SU-DHL-6 (cell line): ENCODE data around the gene NT5DC4.

Experiments
- H2AFZ ChIP-seq: fragments of 200-600 bp; sonication (generic); 2 replicates; pipeline ENCODE4 v1.6.1; 2014; ENCODE audit warnings: low read depth, mild to moderate bottlenecking, moderate library complexity, mixed read lengths, antibody characterized with exemption, low read length; ENCODE audit not compliant: severe bottlenecking
- H3F3A ChIP-seq: fragments of 200-600 bp; shearing (Covaris generic); 2 replicates; pipeline ENCODE4 v1.6.0; 2016; ENCODE audit warnings: antibody characterized with exemption, mild to moderate bottlenecking; ENCODE audit not compliant: insufficient read depth
- H3K27ac ChIP-seq: fragments of 200-600 bp; sonication (generic); 2 replicates; pipeline ENCODE4 v1.5.1; 2016; ENCODE audit warnings: low read depth, mild to moderate bottlenecking, low read length, moderate library complexity, mixed read lengths
- H3K27me3 ChIP-seq: fragments of 200-600 bp; sonication (generic), shearing (Covaris generic); 2 replicates; pipeline ENCODE4 v1.6.0; 2014; ENCODE audit warnings: mild to moderate bottlenecking, low read length
- H3K36me3 ChIP-seq: fragments of 200-600 bp; sonication (generic); 2 replicates; pipeline ENCODE4 v1.6.1; 2014; ENCODE audit warnings: mild to moderate bottlenecking, low read length, mixed read lengths
- H3K4me2 ChIP-seq: fragments of 300-600, 200-600 bp; shearing (Covaris generic), sonication (generic); 2 replicates; pipeline ENCODE4 v1.6.0; 2014; ENCODE audit warnings: low read length, low read depth, mild to moderate bottlenecking; ENCODE audit not compliant: poor library complexity, severe bottlenecking
- H3K4me3 ChIP-seq: fragments of 200-600 bp; sonication (generic); 2 replicates; pipeline ENCODE4 v1.5.1; 2014; ENCODE audit warnings: antibody characterized with exemption, low read length, mild to moderate bottlenecking, mixed read lengths; ENCODE audit not compliant: insufficient read depth, poor library complexity, severe bottlenecking
- H3K79me2 ChIP-seq: fragments of 200-600 bp; sonication (generic); 2 replicates; pipeline ENCODE4 v1.6.1; 2014; ENCODE audit warnings: mild to moderate bottlenecking, low read length, moderate library complexity; ENCODE audit not compliant: insufficient read depth
- H3K9ac ChIP-seq: fragments of 200-600 bp; sonication (generic); 2 replicates; pipeline ENCODE4 v1.7.0; 2014; ENCODE audit warnings: mild to moderate bottlenecking, low read length
- H3K9me2 ChIP-seq: fragments of 200-600 bp; sonication (generic); replicated peaks from 2 replicates; pipeline ENCODE4 v1.6.1; 2014; ENCODE audit warnings: low read length; ENCODE audit not compliant: insufficient read depth
- H3K9me3 ChIP-seq: fragments of 200-600 bp; sonication (generic); 2 replicates; pipeline ENCODE4 v1.6.1; 2014; ENCODE audit warnings: low read length, mixed read lengths; ENCODE audit not compliant: insufficient read depth
- H4K20me1 ChIP-seq: fragments of 200-600 bp; sonication (generic); 2 replicates; pipeline ENCODE4 v1.6.1; 2014; ENCODE audit warnings: low read depth, mild to moderate bottlenecking, antibody characterized with exemption, low read length, moderate library complexity, mixed read lengths
- EZH2phosphoT487 ChIP-seq: fragments of 200-600 bp; sonication (generic), shearing (Covaris generic); conservative IDR thresholded peaks from 2 replicates; pipeline ENCODE4 v1.6.1; 2018; ENCODE audit warnings: mild to moderate bottlenecking, antibody characterized with exemption, low read length, moderate library complexity, mixed read lengths
- TF ChIP-seq, protein P1 (sequence below): fragments of 200-600 bp; sonication (generic); IDR thresholded peaks from one replicate; pipeline ENCODE4 v1.5.1; 2017; ENCODE audit warnings: antibody characterized with exemption, mild to moderate bottlenecking, low read length, moderate library complexity; ENCODE audit not compliant: insufficient read depth, poor library complexity, severe bottlenecking

NT5DC4 gene

DNA sequence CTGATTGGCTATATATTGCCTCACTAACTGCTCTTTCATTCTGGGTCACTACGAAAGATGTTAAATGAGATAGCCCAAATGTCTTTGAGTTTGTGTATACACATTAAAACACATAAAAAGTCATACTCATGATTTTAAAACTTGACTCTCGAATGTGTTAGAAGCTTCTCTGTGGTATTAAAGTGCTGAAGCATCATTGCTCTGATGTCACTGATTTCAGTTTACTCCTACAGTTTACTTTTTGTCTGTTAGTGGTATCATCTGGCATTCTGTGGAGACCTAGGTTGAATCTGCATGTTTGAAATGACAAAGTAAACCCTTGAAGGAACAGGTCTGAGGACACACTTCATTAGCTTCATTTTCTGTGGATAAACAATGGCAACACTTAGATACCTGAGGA is 10.7 kb downstream of the NT5DC4 start:
- Histone ChIP-seq H3K4me3 (no peak overlapping the region), H3K36me3 (no peaks in the 10 kb centered on the region), H4K20me1 (no peaks in the 10 kb centered on the region), H3K27me3 (no peaks in the 10 kb centered on the region), H3K4me2 (no peak overlapping the region), H3K27ac (no peak overlapping the region), H3K9me3 (no peaks in the 10 kb centered on the region), H2AFZ (no peak overlapping the region), H3K9me2 (no peaks in the 10 kb centered on the region), H3F3A (0 out of 2 replicates have a peak, but pooled peaks cover 9% of the 10 kb centered on the region), H3K79me2 (no peaks in the 10 kb centered on the region), H3K9ac (no peak overlapping the region)
- TF ChIP-seq EZH2phosphoT487 = no peak
- TF ChIP-seq, protein P1, sequence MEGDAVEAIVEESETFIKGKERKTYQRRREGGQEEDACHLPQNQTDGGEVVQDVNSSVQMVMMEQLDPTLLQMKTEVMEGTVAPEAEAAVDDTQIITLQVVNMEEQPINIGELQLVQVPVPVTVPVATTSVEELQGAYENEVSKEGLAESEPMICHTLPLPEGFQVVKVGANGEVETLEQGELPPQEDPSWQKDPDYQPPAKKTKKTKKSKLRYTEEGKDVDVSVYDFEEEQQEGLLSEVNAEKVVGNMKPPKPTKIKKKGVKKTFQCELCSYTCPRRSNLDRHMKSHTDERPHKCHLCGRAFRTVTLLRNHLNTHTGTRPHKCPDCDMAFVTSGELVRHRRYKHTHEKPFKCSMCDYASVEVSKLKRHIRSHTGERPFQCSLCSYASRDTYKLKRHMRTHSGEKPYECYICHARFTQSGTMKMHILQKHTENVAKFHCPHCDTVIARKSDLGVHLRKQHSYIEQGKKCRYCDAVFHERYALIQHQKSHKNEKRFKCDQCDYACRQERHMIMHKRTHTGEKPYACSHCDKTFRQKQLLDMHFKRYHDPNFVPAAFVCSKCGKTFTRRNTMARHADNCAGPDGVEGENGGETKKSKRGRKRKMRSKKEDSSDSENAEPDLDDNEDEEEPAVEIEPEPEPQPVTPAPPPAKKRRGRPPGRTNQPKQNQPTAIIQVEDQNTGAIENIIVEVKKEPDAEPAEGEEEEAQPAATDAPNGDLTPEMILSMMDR = no peak

DNA sequence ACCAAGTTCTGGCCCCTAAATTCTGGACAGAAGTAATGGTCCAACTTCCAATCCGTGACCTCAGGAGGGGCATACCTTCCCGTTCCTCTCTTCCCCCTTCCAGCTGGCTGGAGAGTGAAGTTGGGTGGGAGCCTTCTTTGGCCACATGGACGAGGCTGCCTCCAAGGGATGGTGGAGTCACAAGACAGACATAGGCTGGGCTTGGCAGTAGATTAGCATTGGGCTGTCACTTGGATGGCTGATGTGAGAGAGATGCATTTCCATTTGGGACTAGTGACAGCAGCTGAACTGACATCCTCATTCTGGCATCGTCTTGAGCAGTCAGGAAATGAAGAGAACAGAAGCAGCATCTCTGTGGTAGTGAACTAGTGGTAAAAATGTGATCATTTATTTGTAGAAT is 12.6 kb downstream of the NT5DC4 start:
- no peaks in the 10 kb centered on the region for H3K27me3 ChIP-seq
- peaks cover 1% of the 10 kb centered on the region; the same call in 1 of the 2 replicates for H3K36me3 ChIP-seq
- no peak overlapping the region for H3K4me3 ChIP-seq
- no peak overlapping the region for H2AFZ ChIP-seq
- no peaks in the 10 kb centered on the region for H3K9me3 ChIP-seq
- no peak overlapping the region for H3K9ac ChIP-seq
- no peaks in the 10 kb centered on the region for H4K20me1 ChIP-seq
- H3K79me2 ChIP-seq = no peaks in the 10 kb centered on the region
- no peak overlapping the region for H3K27ac ChIP-seq
- 0 out of 2 replicates have a peak, but pooled peaks cover 10% of the 10 kb centered on the region for H3F3A ChIP-seq
- H3K9me2 ChIP-seq = no peaks in the 10 kb centered on the region
- H3K4me2 ChIP-seq = no peak overlapping the region
- TF ChIP-seq, protein P1 = no peak
- TF ChIP-seq EZH2phosphoT487 = no peak

DNA sequence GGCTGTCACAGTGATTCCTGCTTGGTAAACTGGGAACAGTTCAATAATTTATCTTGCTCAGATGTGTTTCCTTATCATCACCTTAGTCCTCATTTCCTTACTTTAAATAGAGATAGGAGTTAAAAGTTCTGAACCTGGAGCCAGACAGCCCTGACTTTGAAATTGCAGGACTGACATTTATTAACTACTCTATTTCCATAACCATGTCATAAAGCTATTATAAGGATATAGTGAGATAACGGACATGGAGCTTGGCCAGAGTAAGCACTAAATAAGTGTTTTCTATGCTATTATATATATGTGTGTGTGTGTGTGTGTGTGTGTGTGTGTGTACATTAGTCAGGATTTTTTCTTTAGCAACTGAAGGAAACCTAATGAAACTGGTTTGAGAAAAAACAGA is 13.1 kb downstream of the NT5DC4 start:
- Histone ChIP-seq H3K9me2 (no peaks in the 10 kb centered on the region), H4K20me1 (no peaks in the 10 kb centered on the region), H3K36me3 (peaks cover 5% of the 10 kb centered on the region; the same call in 1 of the 2 replicates), H3K9me3 (no peaks in the 10 kb centered on the region), H3K79me2 (no peaks in the 10 kb centered on the region), H2AFZ (no peak overlapping the region), H3K27me3 (no peaks in the 10 kb centered on the region), H3K4me2 (no peak overlapping the region), H3K27ac (no peak overlapping the region), H3F3A (0 out of 2 replicates have a peak, but pooled peaks cover 10% of the 10 kb centered on the region), H3K4me3 (no peak overlapping the region), H3K9ac (no peak overlapping the region)
- TF ChIP-seq, protein P1 = no peak
- no peak for TF ChIP-seq EZH2phosphoT487
